ENCODE measurements around the gene MKRN2OS. TPM values are rescaled to one million over a fixed set of nuclear protein-coding genes. Genes with fewer than 3 reads are reported as not detected.

MKRN2OS gene
- total and polyA plus RNA-seq, 2 donors (not counting 3 experiments of a cell fraction or from before 2014, with no cell fraction given), result not detected

- intact Hi-C loops (cut with micrococcal nuclease), result no loop called here
- FAIRE-seq (no peak), DNase-seq (ENCODE audit: low read depth, low spot score) (peak; percentile 37)
- peaks cover 30 to 35% of the 10 kb centered on the region in 2 experiments for H3K36me3 ChIP-seq (ENCODE audit: control insufficient read depth in 2 of 2, extremely low read depth in 1 of 2, insufficient read depth in 2 of 2, low read length in 2 of 2)
- H2AFZ ChIP-seq (ENCODE audit: low read depth, low read length), result no peak overlapping the region
- H3K27me3 ChIP-seq (ENCODE audit: control insufficient read depth in 2 of 2, insufficient read depth in 2 of 2, low read length in 2 of 2), result no peaks in the 10 kb centered on the region
- no peak overlapping the region for H3K27ac ChIP-seq (ENCODE audit: insufficient read depth, low read depth, low read length)
- TF ChIP-seq POLR2AphosphoS5 (IDR thresholded peaks at IDR 0.05; ENCODE audit: insufficient read depth, low read depth, low read length) (peak; percentile 13), FOS (IDR thresholded peaks at IDR 0.05; ENCODE audit: borderline replicate concordance, insufficient read depth, low read length) (peak; percentile 39), MAX (IDR thresholded peaks at IDR 0.05; ENCODE audit: insufficient read depth, insufficient read length) (no peak), JUN (IDR thresholded peaks at IDR 0.05; ENCODE audit: borderline replicate concordance, insufficient read depth, insufficient read length, low read depth) (no peak)
- no peaks in the 10 kb centered on the region for H4K20me1 ChIP-seq (replicated peaks; ENCODE audit: control insufficient read depth, extremely low read depth, insufficient read depth, low read length)
- H3K79me2 ChIP-seq (ENCODE audit: control insufficient read depth, insufficient read depth, low read length), result no peaks in the 10 kb centered on the region
- H3K4me2 ChIP-seq (ENCODE audit: insufficient read depth, low read length), result no peak overlapping the region
- dilution Hi-C loops (cut with MboI; ENCODE audit: extremely low pct_ligation_motif_present, low sequenced_read_pairs), result no loop called here
- peaks cover 6% of the 10 kb centered on the region for H3K4me1 ChIP-seq (ENCODE audit: control insufficient read depth, extremely low read depth, insufficient read depth, low read length)
- no TSS peak for BruUV-seq (replicated peaks)
- no peak overlapping the region for H3K9ac ChIP-seq (replicated peaks; ENCODE audit: extremely low read depth, insufficient read depth, low read length)
- H3K4me3 ChIP-seq (replicated peaks in 1 of 3; ENCODE audit: insufficient read depth in 1 of 3, low read depth in 1 of 3, low read length in 3 of 3), result no peak overlapping the region
- no peaks in the 10 kb centered on the region for H3K9me1 ChIP-seq (replicated peaks; ENCODE audit: control insufficient read depth, extremely low read depth, insufficient read depth, low read length)
- POLR2A ChIA-PET, result interaction anchor here (0.6 kb wide), 1 partner anchor 82 kb away, joined by 6 read pairs; no protein-coding TSS in a partner anchor
- CTCF ChIA-PET, result no interaction called here
- no peaks in the 10 kb centered on the region for H3K9me3 ChIP-seq (replicated peaks; ENCODE audit: control insufficient read depth, insufficient read depth, low read length)
Measured at GRCh38 chr3:12579905-12580304, 34.6 kb upstream of the MKRN2OS start.

- Histone ChIP-seq H3K79me2 (ENCODE audit: control insufficient read depth, insufficient read depth, low read length) (no peaks in the 10 kb centered on the region), H3K9me3 (replicated peaks; ENCODE audit: control insufficient read depth, insufficient read depth, low read length) (no peaks in the 10 kb centered on the region), H3K4me1 (ENCODE audit: control insufficient read depth, extremely low read depth, insufficient read depth, low read length) (peaks cover 1% of the 10 kb centered on the region), H3K4me2 (ENCODE audit: insufficient read depth, low read length) (no peak overlapping the region), H3K36me3 (ENCODE audit: control insufficient read depth in 2 of 2, extremely low read depth in 1 of 2, insufficient read depth in 2 of 2, low read length in 2 of 2) (peaks cover 30 to 35% of the 10 kb centered on the region in 2 experiments), H2AFZ (ENCODE audit: low read depth, low read length) (no peak overlapping the region), H3K9ac (replicated peaks; ENCODE audit: extremely low read depth, insufficient read depth, low read length) (no peak overlapping the region), H3K9me1 (replicated peaks; ENCODE audit: control insufficient read depth, extremely low read depth, insufficient read depth, low read length) (no peaks in the 10 kb centered on the region), H3K27me3 (ENCODE audit: control insufficient read depth in 2 of 2, insufficient read depth in 2 of 2, low read length in 2 of 2) (no peaks in the 10 kb centered on the region), H4K20me1 (replicated peaks; ENCODE audit: control insufficient read depth, extremely low read depth, insufficient read depth, low read length) (no peaks in the 10 kb centered on the region), H3K4me3 (replicated peaks in 1 of 3; ENCODE audit: insufficient read depth in 1 of 3, low read depth in 1 of 3, low read length in 3 of 3) (no peak overlapping the region), H3K27ac (ENCODE audit: insufficient read depth, low read depth, low read length) (no peak overlapping the region)
- TF ChIP-seq POLR2A (IDR thresholded peaks at IDR 0.05; ENCODE audit: low read depth, low read length) (no peak), FOS (IDR thresholded peaks at IDR 0.05; ENCODE audit: borderline replicate concordance, insufficient read depth, low read length) (no peak), JUN (IDR thresholded peaks at IDR 0.05; ENCODE audit: borderline replicate concordance, insufficient read depth, insufficient read length, low read depth) (no peak), GATA2 (IDR thresholded peaks at IDR 0.05; ENCODE audit: insufficient read depth, insufficient read length, low read depth, low read length) (no peak), MAX (IDR thresholded peaks at IDR 0.05; ENCODE audit: insufficient read depth, insufficient read length) (no peak), CTCF (IDR thresholded peaks at IDR 0.05; ENCODE audit: extremely low read depth in 1 of 2, insufficient read depth in 1 of 2, low read depth in 1 of 2, low read length in 2 of 2) (no peak), EZH2 (IDR thresholded peaks at IDR 0.05; ENCODE audit: borderline replicate concordance, low read depth, low read length, severe bottlenecking) (no peak), POLR2AphosphoS5 (IDR thresholded peaks at IDR 0.05; ENCODE audit: insufficient read depth, low read depth, low read length) (no peak), MYC (IDR thresholded peaks at IDR 0.05; ENCODE audit: low read depth, low read length) (no peak)
- ChIA-PET CTCF (interaction anchor here (1.2 to 1.5 kb wide), 3 partner anchors 8 to 13 kb away, joined by 4 to 6 read pairs (median 6); no protein-coding TSS in a partner anchor), POLR2A (no interaction called here)
- FAIRE-seq (no peak), DNase-seq (ENCODE audit: low read depth, low spot score) (peak; percentile 20)
- intact Hi-C loops (cut with micrococcal nuclease), result no loop called here
- no TSS peak for BruUV-seq (replicated peaks)
- dilution Hi-C loops (cut with MboI; ENCODE audit: extremely low pct_ligation_motif_present, low sequenced_read_pairs), result no loop called here
Measured at GRCh38 chr3:12579456-12579855, 34.2 kb upstream of the MKRN2OS start.

Data from endothelial cell of umbilical vein (primary cell).